GM23338 (cell line): ENCODE measurements around the gene MSANTD1.

ENCODE experiments used
- CREB1 ChIP-seq: fragments of 250-450 bp; sonication (Bioruptor Pico); IDR thresholded peaks from 2 replicates; pipeline ENCODE4 v1.5.0; 2020; ENCODE audit warnings: low read depth, mild to moderate bottlenecking, moderate library complexity
- CTCF ChIP-seq, 2 experiments: fragments of 200-600 bp in 1 of 2; sonication (generic) in 1 of 2; conservative IDR thresholded peaks; 2 replicates each; pipeline versions ENCODE4 v1.5.1 to v1.6.1; 2016 to 2017; ENCODE audit warnings: antibody characterized with exemption in 2 of 2, low read depth in 2 of 2, mild to moderate bottlenecking in 2 of 2, moderate library complexity in 1 of 2
- ETS1 ChIP-seq: IDR thresholded peaks from 2 replicates; pipeline ENCODE4 v1.6.1; 2016; ENCODE audit warnings: antibody characterized with exemption
- EZH2 ChIP-seq: fragments of 200-600 bp; sonication (generic); IDR thresholded peaks from one replicate; pipeline ENCODE4 v1.8.0; 2017; ENCODE audit warnings: antibody characterized with exemption, mild to moderate bottlenecking, low read depth; ENCODE audit not compliant: unreplicated experiment
- EZH2phosphoT487 ChIP-seq: fragments of 200-600 bp; sonication (generic); IDR thresholded peaks from one replicate; pipeline ENCODE4 v1.8.1; 2018; ENCODE audit warnings: antibody characterized with exemption; ENCODE audit not compliant: unreplicated experiment
- JUNB ChIP-seq: IDR thresholded peaks from one replicate; pipeline ENCODE4 v1.6.1; 2016; ENCODE audit warnings: antibody characterized with exemption; ENCODE audit not compliant: unreplicated experiment
- NANOG ChIP-seq: IDR thresholded peaks from 2 replicates; pipeline ENCODE4 v1.6.1; 2016; ENCODE audit warnings: antibody characterized with exemption, borderline replicate concordance
- POLR2AphosphoS5 ChIP-seq: IDR thresholded peaks from 2 replicates; pipeline ENCODE4 v1.6.1; 2016; ENCODE audit warnings: antibody characterized with exemption, low read depth
- REST ChIP-seq: IDR thresholded peaks from one replicate; pipeline ENCODE4 v1.6.1; 2018; ENCODE audit warnings: antibody characterized with exemption; ENCODE audit not compliant: unreplicated experiment
- ZNF114 ChIP-seq: fragments of 250-450 bp; sonication (Bioruptor Pico); IDR thresholded peaks from 2 replicates; pipeline ENCODE4 v1.5.0; 2020; ENCODE audit warnings: mild to moderate bottlenecking, moderate library complexity

- TF ChIP-seq CTCF (conservative IDR thresholded peaks at IDR 0.05; ENCODE audit: low read depth in 2 of 2) (no peak), POLR2AphosphoS5 (no peak), EZH2 (no peak), REST (no peak), ZNF114 (CRISPR knock-in tag) (no peak), ETS1 (no peak), EZH2phosphoT487 (no peak), JUNB (no peak), CREB1 (no peak), NANOG (no peak)
Measured at GRCh38 chr4:3221996-3222395, 27.0 kb upstream of the MSANTD1 start.
